ENCODE results near the gene RTN4. TPM values are rescaled to one million over a fixed set of nuclear protein-coding genes. Genes with fewer than 3 reads are reported as not detected.

RTN4 gene
- total and polyA plus RNA-seq, 2 experiments from 2014 or later, result 218 to 221 TPM

DNA sequence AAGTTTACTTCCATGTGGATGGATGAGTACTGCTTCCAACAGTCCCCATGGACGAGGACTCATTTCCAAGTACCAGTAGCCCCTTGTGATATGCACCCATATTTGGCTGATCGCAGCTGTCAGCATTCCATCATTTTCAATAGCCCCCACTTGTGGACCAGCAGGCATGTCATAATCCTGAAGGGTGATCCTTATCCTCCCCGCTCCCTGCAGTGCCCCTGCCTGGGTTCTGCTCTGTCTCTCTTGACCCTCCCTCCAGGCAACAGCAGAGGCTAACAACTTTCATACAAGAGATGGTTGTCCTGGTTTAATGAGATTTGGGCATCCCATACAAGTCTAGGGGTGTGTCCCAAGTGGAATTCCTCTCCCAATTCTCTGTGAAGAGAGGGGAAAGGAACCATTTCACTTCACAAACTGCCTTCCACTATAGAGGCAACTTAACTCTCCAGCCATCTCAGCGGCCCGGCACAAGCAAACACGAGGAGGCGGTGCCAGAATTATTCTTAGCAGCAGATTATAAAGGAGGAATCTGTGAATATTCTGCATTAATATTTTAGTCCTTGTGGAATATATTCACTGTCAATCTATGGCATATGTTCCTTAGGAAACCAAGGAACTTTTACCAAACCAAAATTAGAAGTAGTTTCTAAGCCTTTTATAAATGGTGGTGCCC is 110.7 kb downstream of the RTN4 start:
- DNase-seq (ENCODE audit: low spot score) (no peak), ATAC-seq (no peak)
- no peaks in the 10 kb centered on the region for H3K36me3 ChIP-seq (ENCODE audit: insufficient read depth)
- Mint-ChIP-seq H3K4me1 (no peaks in the 10 kb centered on the region), H3K9me3 (peaks cover 2% of the 10 kb centered on the region; the same call in 1 of the 3 replicates), H3K27ac (no peak overlapping the region), H3K36me3 (ENCODE audit: low read depth) (no peaks in the 10 kb centered on the region), H3K4me3 (no peak overlapping the region), H3K27me3 (ENCODE audit: insufficient read depth, low read depth, poor library complexity) (no peaks in the 10 kb centered on the region)
- H2AFZ ChIP-seq, result no peak overlapping the region
- H3K27ac ChIP-seq (ENCODE audit: low read depth), result no peak overlapping the region
- H3K4me3 ChIP-seq, result no peak overlapping the region
- H3K9me2 ChIP-seq (ENCODE audit: insufficient read depth), result no peaks in the 10 kb centered on the region; the same call in 1 of the 2 replicates
- H4K20me1 ChIP-seq (replicated peaks; ENCODE audit: insufficient read depth), result no peaks in the 10 kb centered on the region
- H3K4me1 ChIP-seq (ENCODE audit: insufficient read depth), result no peaks in the 10 kb centered on the region; the same call in 1 of the 2 replicates
- no peaks in the 10 kb centered on the region for H3K79me2 ChIP-seq (replicated peaks; ENCODE audit: insufficient read depth)
- TF ChIP-seq ZNF114 (CRISPR knock-in tag; IDR thresholded peaks at IDR 0.05), result no peak
- no peak for TF ChIP-seq ETS1 (IDR thresholded peaks at IDR 0.05)
- TF ChIP-seq NANOG (IDR thresholded peaks at IDR 0.05; ENCODE audit: borderline replicate concordance), result no peak
- TF ChIP-seq, protein P1, sequence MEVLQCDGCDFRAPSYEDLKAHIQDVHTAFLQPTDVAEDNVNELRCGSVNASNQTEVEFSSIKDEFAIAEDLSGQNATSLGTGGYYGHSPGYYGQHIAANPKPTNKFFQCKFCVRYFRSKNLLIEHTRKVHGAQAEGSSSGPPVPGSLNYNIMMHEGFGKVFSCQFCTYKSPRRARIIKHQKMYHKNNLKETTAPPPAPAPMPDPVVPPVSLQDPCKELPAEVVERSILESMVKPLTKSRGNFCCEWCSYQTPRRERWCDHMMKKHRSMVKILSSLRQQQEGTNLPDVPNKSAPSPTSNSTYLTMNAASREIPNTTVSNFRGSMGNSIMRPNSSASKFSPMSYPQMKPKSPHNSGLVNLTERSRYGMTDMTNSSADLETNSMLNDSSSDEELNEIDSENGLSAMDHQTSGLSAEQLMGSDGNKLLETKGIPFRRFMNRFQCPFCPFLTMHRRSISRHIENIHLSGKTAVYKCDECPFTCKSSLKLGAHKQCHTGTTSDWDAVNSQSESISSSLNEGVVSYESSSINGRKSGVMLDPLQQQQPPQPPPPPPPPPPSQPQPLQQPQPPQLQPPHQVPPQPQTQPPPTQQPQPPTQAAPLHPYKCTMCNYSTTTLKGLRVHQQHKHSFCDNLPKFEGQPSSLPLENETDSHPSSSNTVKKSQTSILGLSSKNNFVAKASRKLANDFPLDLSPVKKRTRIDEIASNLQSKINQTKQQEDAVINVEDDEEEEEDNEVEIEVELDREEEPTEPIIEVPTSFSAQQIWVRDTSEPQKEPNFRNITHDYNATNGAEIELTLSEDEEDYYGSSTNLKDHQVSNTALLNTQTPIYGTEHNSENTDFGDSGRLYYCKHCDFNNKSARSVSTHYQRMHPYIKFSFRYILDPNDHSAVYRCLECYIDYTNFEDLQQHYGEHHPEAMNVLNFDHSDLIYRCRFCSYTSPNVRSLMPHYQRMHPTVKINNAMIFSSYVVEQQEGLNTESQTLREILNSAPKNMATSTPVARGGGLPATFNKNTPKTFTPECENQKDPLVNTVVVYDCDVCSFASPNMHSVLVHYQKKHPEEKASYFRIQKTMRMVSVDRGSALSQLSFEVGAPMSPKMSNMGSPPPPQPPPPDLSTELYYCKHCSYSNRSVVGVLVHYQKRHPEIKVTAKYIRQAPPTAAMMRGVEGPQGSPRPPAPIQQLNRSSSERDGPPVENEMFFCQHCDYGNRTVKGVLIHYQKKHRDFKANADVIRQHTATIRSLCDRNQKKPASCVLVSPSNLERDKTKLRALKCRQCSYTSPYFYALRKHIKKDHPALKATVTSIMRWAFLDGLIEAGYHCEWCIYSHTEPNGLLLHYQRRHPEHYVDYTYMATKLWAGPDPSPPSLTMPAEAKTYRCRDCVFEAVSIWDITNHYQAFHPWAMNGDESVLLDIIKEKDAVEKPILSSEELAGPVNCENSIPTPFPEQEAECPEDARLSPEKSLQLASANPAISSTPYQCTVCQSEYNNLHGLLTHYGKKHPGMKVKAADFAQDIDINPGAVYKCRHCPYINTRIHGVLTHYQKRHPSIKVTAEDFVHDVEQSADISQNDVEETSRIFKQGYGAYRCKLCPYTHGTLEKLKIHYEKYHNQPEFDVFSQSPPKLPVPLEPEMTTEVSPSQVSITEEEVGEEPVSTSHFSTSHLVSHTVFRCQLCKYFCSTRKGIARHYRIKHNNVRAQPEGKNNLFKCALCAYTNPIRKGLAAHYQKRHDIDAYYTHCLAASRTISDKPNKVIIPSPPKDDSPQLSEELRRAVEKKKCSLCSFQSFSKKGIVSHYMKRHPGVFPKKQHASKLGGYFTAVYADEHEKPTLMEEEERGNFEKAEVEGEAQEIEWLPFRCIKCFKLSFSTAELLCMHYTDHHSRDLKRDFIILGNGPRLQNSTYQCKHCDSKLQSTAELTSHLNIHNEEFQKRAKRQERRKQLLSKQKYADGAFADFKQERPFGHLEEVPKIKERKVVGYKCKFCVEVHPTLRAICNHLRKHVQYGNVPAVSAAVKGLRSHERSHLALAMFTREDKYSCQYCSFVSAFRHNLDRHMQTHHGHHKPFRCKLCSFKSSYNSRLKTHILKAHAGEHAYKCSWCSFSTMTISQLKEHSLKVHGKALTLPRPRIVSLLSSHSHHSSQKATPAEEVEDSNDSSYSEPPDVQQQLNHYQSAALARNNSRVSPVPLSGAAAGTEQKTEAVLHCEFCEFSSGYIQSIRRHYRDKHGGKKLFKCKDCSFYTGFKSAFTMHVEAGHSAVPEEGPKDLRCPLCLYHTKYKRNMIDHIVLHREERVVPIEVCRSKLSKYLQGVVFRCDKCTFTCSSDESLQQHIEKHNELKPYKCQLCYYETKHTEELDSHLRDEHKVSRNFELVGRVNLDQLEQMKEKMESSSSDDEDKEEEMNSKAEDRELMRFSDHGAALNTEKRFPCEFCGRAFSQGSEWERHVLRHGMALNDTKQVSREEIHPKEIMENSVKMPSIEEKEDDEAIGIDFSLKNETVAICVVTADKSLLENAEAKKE (CRISPR knock-in tag; IDR thresholded peaks at IDR 0.05), result no peak
- TF ChIP-seq POLR2AphosphoS5 (IDR thresholded peaks at IDR 0.05; ENCODE audit: low read depth), result no peak
- no peak for TF ChIP-seq JUNB (IDR thresholded peaks at IDR 0.05; ENCODE audit: unreplicated experiment)
- TF ChIP-seq CREB1 (CRISPR knock-in tag; IDR thresholded peaks at IDR 0.05; ENCODE audit: low read depth), result no peak
- H3K4me2 ChIP-seq, result no peak overlapping the region
- no peaks in the 10 kb centered on the region for H3F3A ChIP-seq (replicated peaks; ENCODE audit: low read depth)
- H3K27me3 ChIP-seq (ENCODE audit: insufficient read depth), result no peaks in the 10 kb centered on the region

Data from GM23338 (cell line).